Middle frontal gyrus (tissue), 1 donor: ENCODE results near the gene BLOC1S4.
A peak's percentile ranks its signal among the peaks of the same experiment; 100 is the strongest.

Experiments used
- DNase-seq: peaks from one replicate; pipeline ENCODE4 v3.0.0-alpha.2; 2015; ENCODE audit warnings: low spot score; ENCODE audit errors: extremely low spot score

BLOC1S4 gene

DNA sequence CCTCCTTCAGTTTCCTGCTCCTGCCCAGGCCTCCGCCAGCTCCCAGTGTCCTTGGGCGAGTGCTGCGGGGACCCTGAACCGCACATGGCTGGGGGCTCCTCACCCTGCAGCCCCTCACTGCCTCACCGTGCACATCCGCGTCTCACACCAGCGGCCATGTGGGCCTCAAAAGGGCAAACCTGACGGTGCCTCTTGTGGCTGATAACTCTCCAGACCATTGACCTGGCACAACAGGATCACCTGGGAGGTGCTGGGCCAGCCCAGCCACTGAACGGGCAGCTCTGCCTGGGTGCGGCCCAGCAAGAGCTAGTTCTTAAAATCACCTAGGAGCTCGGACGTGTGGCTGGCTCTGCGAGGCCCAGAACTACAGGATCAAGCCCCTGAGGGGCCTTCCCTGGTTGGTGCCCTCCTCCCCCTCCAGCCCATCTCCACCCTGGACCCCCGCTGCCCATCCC, 26.4 kb upstream of the BLOC1S4 start:
- DNase-seq: no peak

DNA sequence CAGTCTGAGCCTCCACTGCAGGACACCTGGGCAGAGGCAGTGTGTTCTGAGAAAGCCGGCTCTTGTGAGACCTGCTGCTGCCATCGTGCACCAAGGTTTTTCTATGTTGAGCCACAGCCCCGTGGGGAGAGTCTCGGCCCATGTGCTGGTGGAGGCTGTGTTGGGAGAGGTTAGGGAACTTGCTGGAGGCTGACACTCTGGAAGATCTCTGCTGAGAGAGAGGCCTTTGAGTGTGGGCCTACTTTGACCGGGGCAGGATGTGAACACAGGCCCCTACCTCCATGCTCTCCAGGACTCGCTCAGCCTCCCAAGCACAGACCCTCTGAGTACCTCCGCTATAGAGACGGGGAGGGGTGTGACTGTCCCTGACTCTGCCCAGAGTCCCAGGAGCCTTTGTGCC, 23.6 kb upstream of the BLOC1S4 start:
- DNase-seq: no peak

DNA sequence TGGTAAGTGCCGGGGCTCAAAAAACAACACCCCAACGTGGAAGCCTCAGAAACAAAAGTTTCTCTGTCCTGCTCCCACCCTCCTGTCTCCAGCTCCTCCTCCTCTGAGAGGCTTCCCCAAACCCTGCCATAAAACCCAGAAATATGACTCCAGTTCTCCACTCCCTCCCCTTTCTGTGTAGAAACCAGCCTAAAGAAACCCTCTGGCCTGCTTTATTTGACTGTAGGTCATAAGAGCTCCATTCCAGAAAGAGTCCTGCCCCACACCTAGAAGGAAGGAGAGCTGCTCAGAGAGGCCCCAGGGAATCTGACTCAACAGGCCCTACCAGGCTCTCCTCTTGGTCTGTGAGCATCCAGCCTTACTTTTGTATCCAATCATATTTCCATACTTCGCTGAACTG, 23.2 kb upstream of the BLOC1S4 start:
- DNase-seq: no peak

DNA sequence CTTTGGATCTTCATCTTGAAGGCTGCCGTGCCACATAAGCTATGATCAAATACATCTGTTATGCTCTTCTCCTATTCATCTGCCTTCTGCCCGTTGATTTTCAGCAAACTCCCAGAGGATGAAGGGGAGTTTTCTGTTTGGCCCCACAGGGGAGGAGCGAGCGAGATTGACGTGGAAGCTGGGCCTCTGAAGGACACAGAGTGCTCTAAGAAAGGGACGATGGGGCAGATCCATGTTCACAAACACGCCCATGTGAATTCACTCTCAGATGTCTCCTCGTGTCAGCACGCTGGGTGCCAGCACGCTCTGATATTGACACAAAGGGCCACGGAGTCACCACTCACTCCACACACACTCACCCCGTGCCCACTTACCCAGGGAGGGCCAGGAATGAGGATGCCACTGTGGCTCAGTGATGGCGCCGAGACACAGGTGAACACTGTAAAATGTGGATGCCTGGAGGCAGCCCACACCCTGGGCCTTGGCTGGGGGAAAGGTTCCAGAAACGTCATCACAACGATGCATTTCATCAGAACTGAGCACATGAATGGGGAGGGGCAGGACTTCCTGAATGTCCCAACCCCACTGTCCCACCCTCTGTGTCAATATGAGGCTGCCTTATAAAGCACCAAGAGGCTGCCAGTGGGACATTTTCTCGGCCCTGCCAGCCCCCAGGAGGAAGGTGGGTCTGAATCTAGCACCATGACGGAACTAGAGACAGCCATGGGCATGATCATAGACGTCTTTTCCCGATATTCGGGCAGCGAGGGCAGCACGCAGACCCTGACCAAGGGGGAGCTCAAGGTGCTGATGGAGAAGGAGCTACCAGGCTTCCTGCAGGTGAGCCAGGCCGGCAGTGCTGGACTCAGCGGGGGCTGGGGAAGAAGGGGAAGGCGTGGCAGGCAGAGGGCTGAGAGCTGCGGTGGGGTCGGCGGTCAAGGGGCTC, 22.5 kb upstream of the BLOC1S4 start, which contains the start of gene S100P:
Gene S100P (plus strand): TSS at position 648 of the 946 bp plus-strand sequence. CDS start 55 bp downstream, at position 703.
- no peak for DNase-seq

DNA sequence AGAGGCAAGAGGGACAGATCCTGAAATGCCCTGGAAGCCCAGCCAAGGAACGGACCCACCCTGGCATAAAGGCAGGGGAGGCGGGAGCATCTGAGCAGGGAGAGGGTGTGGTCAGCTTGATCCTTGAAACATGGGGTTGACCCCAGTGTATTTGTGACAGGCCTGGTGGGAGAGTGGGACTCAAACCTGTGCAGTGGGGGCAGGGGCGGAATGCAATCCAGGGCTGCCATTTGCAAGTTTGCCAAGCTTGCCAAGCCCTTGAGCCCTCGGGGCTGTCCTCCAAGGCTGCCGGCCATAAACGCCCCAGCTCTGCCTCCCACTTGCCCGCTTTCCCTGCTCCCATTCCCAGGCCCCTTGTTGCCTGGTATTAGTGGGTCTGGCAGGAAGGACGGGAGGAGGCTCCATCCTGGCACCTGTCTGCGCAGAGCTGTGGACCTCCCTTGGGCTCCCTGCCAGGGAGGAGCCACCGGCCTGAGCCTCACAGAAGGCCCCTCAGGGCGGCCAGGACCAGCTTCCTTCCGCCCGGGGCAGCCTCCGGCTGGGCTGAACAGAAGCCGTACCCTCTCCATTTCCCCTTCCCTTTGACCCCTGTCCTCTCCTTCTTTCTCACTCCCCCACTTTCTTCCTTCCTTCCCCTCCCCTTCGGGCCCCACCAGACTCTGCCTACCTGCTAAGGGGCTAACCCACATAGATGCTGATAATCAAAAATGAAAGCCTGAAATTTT, 21.6 kb upstream of the BLOC1S4 start:
- DNase-seq: no peak

DNA sequence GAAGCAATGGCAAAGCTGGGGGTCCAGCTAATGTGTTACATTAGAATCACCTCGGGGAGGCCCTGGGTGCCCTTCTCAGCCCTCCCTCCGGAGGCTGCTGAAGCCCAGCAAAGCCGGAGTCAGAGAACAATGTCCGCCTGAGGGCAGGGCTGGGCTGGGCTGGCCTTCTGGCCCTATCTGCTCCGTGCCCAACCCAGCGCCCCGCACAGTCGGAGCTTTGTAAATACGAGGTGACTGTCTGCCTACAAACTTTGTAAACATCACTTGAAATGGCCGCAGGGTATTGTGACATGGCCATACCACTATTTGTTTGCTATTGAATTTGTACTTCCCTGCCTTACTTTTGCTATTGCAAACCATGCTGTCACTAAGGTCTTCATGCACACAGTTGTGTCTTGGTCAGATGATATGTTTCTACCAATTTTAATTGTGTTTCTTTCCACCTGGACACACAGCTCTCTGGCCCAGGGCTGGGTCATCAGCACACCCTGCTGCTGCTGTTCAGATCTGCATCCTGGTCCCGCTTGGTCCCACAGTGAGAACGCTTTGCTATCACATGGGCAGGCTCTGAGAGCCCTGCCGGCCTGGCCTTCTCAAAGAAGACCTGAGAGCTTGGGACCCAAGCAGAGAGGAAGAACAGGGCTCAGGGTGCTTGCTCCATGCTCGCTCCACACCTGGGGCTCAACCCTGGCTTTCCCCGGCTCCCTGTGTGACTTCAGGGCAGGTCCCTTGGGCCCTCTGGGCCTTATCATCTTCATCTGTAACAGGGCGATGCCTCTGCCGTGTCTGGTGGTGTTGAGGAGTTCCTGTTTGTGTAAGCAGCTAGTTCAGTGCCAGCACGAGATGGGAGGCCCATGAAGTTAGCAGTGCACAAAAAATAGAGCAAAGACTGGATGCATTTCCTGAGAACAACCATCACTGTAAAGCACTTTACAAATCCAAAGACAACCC, 20.0 kb upstream of the BLOC1S4 start:
- no peak for DNase-seq

DNA sequence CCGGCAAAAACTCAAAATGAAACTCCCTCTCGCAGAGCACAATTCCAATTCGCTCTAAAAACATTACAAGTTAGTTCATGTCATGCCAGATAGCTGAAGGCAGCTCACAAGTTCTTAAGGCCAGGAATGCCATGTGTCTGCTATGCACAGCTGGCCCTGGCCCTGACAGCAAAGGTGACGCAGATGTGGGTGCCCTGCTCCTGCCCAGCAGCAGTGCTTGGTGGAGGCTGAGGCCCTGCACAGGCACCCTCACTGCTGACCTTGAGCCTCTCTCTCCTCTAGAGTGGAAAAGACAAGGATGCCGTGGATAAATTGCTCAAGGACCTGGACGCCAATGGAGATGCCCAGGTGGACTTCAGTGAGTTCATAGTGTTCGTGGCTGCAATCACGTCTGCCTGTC, 19.4 kb upstream of the BLOC1S4 start:
- DNase-seq: no peak

DNA sequence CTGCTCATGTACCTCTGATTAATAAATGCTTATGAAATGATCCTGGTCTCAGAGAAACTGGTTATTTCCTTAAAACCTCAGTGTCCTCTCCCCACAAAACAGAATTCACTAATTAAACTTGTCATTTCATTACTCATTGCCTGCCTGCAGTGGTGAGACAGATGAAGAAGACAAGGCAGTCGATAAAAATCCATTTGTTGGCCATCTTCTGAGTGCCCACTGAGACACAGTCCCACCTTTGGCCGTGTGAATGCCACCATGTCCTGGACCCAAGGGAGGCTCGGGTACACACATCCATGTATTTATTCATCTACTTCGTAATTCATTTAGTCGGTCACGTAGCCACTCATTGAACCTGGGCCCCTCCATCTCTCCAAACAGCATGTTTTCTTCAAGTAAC, 18.8 kb upstream of the BLOC1S4 start:
- no peak for DNase-seq

DNA sequence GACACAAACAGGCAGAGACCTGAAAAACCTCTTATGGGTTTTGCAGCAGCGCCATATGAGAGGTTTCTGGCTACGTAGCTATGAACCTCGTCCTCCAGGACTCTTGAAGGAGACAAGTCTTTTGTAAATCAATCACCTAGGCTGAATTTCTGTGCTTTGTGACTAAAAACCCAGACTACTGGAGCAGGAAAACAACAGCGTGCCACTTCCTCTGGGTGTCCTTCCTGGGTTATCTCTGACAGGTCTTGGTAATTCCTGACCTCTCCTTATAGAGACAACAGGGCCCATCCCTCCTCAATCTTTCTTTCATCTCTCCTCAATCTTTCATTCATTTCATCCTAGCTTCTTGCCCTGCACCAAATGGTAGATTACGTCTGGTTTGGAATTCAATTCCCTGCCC, 16.6 kb upstream of the BLOC1S4 start:
- no peak for DNase-seq

DNA sequence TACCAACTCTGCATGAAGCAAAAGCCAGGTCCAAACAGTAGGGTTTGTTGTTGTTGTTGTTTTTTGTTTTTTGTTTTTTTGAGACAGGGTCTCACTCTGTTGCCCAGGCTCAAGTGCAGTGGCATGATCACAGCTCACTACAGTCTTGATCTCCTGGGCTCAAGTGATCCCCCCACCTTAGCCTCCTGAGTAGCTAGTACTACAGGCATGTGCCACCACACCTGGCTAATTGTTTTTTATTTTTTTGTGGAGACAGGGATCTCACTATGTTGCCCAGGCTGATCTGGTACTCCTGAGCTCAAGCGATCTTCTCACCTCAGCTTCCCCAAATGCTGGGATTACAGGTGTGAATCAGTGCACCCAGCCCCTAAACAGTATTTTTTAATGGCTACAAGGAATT, 16.1 kb upstream of the BLOC1S4 start:
- no peak for DNase-seq

DNA sequence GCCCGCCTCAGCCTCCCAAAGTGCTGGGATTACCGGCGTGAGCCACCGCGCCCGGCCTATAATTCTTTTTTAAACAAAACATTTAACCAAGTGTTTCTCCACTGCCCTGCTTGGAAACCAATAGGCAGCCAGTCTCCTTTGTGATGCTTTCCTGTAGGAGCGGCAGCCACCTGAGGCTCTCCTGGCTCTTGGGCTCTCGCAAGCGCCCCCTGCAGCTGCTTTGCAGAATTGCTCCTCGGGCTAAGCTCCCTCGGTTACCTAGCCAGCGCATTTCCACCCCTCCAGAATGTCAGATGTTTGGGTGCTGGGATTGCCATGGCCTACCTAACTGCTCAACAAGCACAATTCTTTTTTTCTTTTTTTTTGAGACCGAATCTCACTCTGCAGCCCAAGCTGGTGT, 14.6 kb upstream of the BLOC1S4 start:
- no peak for DNase-seq

DNA sequence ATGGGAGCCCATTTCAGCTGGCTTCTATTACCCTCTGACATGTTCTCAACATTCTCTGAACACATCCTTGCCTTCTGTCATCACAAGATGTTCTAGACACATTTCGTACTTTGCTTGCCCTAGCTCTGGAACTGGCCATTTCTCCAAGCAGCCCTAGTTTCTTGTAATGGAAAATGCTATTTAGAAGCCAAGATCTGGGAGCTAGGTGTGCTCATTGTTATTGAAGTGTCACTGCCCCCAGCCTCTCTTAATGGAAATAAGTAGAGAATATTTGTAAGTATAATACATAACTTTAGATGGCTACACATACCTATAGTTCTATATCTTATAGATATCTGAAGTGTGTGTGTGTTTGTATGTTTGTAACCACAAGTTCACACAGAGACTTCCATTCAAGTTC, 13.2 kb upstream of the BLOC1S4 start:
- no peak for DNase-seq

DNA sequence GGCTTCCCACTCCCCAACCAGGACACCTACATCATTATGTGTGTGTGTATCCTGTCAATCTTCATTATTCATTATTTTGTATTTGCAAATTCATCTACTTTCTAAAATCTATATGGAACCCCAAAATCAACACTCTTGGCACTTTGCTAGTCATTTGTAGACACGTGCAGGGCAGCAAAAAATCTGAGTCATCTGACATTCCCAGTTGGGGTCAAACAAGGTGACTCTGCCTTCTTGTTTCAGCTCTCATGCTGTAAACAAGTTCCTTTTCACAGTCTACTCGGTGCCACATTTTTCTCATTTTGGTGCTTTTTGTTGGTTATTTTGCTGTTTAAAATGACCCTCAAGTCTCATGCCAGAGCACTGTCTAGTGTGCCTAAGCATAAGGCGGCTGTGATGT, 12.2 kb upstream of the BLOC1S4 start:
- DNase-seq: no peak

DNA sequence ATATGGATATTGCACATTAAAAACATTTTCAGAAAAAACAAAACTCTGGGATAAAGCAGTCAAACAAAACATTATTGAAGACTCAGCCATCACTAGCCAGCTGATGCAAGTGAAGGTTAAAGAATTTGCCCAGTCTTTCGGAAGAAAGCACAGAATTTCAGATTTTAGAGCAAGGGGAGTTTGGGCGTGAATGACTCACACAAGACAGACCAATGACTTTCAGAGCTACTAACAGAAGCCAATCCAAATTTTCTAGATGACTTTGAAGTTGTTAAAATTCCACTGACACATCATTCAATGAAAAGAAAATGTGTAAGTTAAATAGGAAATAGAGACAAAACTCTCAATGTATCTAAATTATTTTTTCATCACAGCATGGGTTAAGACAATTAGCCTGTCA, 10.3 kb upstream of the BLOC1S4 start:
- no peak for DNase-seq

DNA sequence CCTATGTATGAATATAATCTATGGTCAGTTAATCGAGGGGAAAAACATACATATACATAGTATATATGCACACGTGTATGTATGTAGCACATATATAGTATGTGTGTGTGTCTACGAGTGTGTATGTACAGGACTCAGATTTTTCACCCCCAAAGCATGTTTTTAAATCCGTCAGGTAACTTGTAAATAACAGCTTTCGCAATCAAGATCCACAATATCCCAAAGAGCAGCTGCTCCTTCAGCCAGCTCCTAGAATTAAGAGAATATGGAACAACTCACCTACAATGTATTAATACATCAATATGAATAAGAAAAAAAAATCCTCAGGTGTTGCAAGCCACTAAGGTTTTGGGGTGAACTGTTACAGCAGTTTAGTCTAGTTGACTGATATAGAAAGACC, 9.8 kb upstream of the BLOC1S4 start:
- DNase-seq: no peak

DNA sequence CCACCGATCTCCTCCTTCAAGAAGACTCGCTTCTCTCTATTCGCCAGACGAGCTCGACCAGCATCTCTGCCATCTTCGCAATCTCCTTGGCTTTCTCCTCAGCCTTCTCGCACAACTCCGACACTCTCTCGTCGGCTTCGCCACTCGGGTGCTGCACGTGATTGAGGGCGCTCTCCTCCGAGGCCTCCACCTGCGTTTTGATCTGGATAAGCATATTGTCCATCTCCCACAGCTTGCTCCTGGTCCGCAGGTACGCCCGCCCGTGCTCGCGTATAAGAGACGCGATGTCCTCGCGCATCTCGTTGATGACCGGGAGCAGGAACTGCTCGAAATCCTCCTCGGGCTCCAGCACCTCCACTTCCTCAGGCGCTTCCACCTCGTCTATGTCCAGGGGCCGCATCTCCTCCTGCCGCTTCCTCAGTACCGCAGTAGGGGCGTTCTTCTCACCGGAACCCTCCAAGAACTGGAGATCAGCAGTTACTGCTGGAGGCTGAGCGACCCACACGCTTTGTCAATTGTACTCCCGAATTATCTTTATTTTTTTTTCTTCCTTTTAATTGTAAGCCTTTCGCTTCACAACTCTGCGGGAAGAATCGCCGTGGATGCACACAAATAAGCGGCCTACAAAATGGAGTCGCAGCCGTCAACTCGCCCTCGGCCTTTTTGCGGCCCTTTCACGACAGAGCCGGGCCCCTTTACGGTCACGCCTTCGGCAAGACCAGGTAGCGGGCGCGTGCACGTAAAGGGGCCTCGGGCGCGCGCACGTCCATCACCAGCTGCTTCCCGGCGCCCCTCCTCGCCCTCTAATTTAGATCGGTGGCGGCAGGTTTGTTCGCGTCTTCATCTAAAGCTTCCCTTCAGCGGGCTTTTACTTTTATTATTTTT, 6.5 kb upstream of the BLOC1S4 start, which contains the start of gene MRFAP1L1:
Gene MRFAP1L1 (minus strand): TSS at position 636 of the 885 bp plus-strand sequence. CDS start 236 bp downstream, at position 400.
- peak; percentile 94 for DNase-seq

DNA sequence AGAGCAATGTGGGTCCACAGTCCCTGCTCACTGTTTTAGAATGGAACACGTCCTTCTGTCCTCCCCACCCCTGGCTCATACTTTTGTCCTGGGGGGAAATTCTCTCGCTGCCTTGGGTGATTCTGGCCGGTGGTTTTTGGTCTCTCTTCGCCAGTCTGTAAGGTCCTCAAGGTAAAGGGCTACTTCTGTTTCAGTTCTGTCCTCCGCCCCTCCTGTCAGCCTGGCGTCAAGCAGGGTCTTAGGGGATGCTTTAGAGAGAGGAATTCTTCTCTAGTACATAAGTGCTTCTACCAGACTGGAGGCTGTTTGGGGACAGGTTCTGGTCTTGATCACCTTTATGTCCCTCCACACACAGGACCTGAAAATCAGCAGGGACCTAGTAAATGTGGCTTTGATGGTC, 5.7 kb upstream of the BLOC1S4 start:
- no peak for DNase-seq

DNA sequence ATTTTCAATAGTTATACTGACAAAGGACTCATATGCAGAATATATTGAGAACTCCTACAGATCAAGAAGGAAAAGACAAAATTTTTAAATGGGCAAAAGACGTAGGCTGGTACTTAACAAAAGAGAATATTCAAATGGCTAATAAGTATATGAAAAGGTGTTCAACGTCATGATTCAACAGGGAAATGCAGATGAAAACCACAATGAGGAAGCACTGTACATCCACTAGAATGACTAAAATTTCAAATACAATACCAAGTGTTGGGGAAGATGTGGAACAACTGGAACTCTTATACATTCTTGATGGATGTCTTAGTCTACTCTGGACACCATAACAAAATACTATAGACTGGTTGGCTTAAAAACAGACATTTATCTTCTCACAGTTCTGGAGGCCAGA, 5.0 kb upstream of the BLOC1S4 start:
- DNase-seq: no peak

DNA sequence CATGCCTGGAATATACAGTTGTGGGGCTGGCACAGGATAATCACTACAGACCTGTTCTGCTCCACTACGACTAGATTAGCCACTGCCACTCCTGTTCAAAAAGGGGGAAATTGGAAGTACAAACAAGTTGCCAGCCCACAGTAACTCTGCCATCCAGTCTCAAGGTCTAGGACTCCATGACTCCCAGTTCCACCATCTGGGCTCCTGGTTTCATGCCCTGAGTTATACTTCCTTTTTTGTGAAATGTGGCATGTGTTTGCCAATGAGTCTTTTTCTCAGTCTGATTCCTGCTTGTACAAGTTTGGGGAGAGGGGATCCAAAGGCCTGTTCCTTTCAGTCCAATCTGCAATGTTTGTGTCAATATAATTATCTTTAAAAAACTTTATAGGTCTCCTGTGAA, 1.0 kb upstream of the BLOC1S4 start:
- no peak for DNase-seq

DNA sequence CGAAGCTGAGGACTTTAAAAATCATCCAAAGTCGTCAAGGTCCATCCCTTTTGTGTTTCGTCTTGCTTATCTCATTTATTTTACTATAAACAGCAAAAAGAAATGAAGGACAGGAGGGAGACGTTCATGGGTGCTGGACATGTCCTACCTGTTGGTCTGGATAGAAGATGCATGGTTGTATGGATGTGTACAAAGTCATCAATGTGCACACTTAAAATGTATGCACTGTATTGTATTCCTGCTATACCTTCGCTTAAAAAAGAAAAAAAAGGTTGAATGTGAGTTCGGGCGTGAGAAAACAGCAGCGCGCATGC, 313 bp upstream of the BLOC1S4 start:
- no peak for DNase-seq
